IPS-NIHi7 (cell line): ENCODE results near the gene PPTC7.
"Not testable (repeated sequence)": the region's sequence is repeated elsewhere in the genome, so short reads cannot be mapped to it uniquely, and the experiment has no call there.

Experiments used
- DNase-seq: peaks from one replicate; pipeline ENCODE4 v3.0.0; 2012; ENCODE audit warnings: mixed read lengths; ENCODE audit errors: extremely low spot score

The PPTC7 gene

DNA sequence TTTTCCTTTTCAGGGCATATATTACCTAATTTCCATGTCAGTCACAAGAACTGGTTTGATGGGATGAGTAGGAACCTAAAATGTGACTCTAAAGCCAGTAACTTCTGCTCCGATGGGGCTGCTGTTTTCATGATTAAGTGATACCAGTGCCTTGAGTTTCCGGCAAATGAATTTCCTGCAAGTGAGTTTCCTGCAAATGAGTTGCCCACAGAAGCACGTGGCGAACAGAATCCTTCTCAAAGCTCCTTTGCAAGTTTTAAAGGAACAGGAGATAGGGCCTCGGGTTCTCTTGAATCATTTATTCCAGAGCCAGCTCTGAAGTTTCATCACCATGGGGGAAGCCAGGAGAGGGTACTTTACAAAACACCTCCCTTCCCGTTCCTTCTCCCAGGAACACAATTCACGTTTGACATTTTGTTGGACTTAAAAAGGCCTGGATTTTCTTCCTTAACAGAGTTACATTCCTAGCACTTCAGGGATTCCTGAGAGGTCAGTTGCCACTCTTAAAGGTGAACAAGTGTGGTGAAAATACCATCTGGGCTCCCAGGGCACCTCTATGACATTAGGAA lies 2.2 kb upstream of the PPTC7 start:
- no peak for DNase-seq

DNA sequence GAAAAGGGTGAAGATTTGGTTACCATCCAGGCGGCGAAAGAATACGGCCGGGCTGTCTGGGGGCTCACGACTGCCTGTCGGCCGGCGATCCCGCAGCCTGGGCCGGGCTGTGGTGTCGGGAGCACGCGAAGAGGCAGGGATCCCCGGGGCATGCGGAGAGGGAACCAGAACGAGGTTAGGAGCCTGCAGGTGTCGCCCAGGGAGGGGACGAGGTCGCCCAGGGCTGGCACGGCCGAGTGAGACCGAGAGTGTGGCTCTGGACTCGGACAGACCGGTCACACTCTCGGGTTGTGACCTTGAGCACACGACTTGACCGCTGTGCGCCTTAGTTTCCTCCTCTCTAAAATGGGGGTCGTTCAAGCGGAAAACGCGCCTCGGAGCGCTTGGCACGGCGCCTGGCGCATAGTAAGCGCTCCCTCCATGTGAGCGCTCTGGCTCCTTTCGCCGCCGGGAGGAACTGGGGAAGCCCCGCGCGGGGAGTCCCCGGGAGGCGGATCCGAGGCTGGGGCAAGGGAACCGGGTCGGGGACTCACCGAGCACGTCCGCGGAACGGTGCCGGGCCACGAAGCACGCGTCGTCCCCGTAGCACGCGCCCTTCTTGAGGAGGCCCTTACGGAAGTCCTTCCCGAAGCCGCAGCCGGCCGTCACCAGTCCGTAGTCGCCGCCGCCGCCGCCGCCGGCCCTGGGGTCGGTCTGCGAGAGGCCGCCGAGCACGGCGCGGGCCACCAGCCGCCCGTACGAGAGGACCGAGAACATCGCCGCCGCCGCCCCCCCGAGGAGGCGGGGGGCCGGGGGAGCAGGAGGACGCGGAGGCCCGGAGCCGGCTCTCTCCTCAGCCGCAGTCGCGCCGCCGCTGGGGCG lies 612 bp downstream of the PPTC7 start:
- peak; percentile 31 for DNase-seq

DNA sequence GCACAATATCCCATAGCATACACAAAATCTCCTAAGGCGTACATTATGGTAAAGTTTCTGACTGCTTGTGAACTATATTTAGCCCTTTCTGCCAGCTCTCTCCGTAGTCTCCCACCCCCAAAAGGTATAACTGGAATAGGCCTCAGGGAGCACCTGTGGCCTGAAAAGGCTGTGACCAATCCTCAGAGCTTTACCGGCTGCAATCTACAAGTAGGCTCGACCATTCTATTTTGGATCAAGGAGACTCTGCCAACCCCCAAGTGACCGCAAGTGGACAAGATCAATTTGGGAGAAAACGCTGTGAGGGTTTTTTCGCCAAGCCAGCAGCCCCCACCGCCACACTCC lies 1.2 kb downstream of the PPTC7 start:
- no peak for DNase-seq

DNA sequence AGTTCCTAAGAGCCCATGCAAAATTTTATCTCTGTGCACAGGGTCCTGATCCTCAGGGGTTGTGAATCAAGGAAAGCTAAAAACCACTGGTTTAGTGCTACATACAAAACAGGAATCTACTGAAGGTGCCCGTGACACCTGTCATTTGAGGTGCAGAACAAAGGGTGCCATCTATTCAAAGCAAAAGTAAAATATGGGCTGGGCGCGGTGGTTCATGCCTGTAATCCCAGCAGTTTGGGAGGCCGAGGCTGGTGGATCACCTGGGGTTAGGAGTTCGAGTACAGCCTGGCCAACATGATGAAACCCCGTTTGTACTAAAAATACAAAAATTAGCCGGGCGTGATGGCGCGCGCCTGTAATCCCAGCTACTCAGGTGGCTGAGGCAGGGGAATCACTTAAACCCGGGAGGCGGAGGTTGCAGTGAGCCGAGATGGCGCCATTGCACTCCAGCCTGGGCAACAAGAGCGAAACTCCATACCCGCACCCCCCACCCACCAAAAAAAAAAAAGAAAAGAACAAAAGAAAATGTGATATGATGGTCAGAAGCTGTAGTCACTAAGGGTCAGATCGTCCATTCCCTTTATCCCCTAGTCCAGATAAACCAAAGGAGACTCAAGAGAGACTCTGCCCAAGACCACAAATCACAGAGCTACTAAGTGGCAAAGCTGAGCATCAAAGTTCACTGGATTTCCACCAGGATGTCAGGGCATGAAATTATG lies 3.4 kb downstream of the PPTC7 start:
- no peak for DNase-seq

DNA sequence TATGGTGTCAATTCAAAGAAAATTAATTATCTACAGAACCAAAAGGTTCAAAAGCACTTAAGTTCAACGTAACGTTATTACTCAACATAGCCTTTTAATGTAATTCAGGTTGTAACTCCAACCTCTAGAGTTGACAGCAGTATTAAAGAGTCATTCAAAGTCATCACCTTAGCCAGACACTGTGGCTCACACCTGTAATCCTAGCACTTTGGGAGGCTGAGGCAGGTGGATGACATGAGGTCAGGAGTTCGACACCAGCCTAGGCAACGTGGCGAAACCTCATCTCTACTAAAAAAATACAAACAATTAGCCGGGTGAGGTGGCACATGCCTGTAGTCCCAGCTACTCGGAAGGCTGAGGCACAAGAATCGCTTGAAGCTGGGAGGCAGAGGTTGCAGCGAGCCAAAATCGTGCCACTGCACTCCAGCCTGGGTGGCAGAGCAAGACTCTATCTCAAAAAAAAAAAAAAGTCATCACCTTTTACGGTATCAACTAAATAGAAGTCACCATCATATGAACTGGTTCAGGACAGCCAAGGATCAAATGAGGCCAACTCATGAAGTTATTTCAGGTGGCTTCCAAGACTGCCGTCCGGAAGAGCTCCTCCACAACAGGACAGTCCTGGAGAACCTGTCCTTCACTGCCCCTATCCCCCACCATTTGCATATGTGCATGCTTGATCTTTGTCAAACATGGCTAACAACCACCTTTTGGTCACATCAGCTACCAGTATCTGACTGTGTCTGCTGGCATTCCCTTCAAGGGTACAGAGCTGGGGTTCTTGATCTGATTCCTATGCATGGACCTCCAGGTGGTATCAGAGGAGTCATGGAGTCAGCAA lies 4.2 kb downstream of the PPTC7 start:
- DNase-seq: no peak

DNA sequence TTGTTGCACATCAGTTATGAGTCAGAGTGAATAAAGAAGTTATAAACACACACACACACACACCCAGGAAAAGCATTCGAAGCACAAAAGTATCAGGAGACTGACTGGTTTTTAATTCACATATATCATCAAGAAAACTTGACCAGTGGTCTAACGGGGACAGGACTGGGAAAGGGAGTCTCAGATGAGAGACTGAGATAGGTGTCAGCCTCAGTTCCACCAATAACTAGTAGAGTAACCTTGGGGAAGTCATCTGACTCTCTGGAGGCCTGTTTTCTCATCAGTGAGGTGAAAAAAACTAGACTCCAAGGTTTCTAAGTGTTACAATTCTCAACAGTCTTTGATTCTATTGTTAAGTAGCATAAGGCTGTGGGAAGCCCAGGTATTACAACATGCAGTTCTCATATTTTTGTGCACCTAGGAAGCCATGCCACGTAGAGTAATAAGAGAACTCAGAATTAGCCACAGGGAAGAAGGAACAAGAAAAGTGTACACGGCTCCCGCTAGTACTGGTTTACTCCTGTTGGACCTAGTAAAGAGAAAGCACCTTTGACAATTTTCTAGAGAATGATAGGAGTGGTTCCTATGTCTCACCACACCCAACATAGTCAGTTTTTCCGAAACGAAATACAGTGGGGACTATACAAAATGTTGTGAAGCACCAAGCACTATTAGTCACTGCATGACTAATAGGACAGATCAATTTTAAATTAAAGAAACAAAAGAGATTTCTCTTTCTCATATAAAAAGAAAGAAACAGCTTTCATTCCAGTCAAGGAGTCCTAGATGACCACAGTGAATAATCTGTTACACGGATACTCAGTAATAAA lies 5.0 kb downstream of the PPTC7 start:
- DNase-seq: no peak

DNA sequence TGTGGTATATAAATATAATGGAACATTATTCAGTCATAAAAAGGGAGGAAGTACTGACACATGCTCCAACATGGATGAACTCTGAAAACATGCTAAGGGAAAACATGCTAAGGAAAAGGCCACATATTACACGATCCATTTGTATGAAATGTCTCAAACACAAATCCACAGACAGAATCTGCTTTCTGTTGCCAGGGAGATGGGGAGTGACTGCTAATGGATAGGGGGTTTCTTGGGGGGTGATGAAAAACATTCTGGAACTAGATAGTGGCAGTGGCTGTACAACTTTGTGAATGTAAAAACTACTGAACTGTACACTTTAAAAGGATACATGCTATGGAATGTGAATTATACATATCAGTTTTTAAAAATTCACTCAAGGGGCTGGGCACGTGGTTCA lies 6.6 kb downstream of the PPTC7 start:
- DNase-seq: no peak

DNA sequence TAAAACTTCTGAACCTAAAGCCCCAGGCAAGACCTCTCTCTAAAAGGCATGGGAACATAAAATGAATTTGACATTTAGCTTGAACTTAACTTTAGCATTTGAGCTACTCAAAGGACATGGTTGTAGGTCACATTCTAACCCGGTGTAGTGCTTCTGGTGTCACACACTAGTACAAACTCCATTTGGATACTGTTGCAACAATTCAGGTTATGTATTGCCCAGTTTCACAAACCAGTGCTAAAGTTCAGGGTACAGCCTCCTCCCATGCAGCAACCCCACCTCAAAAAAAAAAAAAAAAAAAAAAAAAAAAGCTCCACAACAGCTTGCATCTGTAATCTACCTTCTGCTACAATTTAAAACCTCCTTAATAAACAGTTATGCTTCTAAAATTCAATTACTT lies 7.8 kb downstream of the PPTC7 start:
- no peak for DNase-seq

DNA sequence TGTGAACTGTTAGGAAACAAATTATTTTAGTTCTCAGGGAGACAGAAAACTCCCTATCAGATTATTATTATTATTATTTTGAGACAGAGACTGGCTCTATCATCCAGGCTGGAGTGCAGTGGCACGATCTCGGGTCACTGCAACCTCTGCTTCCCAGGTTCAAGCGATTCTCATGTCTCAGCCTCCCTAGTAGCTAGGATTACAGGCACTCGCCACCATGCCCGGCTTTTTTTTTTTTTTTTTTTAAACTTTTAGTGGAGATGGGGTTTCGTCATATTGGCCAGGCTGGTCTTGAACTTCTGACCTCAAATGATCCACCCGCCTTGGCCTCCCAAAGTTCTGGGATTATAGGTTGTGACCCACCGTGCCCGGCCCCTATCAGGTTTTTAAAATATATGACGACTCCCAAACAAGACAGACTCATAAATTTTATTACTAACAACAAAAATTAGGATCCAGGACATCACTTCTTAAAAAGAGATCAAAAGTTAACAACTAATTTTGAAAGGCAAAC lies 8.3 kb downstream of the PPTC7 start:
- not testable (repeated sequence) for DNase-seq

DNA sequence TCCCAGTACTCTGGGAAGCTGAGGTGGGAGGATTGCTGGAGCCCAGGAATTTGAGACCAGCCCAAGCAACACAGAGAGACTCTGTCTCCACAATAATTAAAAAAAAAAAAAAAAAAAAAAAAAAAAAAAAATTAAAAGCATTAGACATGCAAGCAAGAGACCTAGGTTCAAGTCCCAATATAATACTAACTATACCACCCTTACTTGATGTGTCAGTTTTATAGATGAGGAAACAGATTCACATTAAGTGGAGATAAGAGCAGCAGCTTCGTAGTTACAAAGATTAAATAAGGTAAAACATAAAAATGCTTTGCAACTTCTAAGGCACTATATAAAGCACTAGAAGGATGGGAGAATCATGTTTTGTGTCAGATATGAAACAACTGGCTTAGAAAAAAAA lies 9.1 kb downstream of the PPTC7 start:
- DNase-seq: no peak

DNA sequence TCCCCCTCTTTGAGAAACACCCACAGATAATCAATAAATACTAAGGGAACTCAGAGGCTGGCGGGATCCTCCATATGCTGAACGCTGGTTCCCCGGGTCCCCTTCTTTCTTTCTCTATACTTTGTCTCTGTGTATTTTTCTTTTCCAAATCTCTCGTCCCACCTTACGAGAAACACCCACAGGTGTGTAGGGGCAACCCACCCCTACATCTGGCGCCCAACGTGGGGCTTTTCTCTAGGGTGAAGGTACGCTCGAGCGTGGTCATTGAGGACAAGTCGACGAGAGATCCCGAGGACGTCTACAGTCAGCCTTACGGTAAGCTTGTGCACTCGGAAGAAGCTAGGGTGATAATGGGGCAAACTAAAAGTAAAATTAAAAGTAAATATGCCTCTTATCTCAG lies 12.3 kb downstream of the PPTC7 start:
- DNase-seq: not testable (repeated sequence)

DNA sequence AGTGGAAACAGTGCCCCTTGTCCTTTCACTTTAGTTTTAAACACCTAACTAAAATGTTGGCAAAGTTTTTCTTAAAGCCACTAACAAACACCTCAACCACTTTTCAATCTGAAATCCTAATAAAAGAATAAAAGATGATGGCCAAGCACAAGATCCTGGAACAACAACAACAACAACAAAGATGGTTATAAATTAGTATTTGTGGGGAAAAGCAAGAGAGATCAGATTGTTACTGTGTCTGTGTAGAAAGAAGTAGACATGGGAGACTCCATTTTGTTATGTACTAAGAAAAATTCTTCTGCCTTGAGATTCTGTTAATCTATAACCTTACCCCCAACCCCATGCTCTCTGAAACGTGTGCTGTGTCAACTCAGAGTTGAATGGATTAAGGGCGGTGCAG lies 13.3 kb downstream of the PPTC7 start:
- DNase-seq: not testable (repeated sequence)

DNA sequence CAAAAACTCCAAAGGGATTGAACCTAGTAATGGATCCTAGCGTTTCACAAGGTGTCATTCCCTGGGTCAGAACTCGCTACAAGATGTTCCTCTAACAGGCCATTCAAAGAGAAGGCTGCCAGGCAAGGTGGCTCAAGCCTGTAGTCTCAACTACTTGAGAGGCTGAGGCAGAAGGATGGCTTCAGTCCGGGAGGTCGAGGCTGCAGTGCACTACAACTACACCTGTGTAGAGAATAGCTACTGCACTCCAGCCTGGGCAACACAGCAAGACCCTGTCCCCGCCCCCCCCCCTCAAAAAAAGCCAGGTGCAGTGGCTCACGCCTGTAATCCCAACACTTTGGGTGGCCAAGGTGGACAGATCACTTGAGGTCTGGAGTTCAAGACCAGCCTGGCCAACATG lies 14.4 kb downstream of the PPTC7 start:
- no peak for DNase-seq

DNA sequence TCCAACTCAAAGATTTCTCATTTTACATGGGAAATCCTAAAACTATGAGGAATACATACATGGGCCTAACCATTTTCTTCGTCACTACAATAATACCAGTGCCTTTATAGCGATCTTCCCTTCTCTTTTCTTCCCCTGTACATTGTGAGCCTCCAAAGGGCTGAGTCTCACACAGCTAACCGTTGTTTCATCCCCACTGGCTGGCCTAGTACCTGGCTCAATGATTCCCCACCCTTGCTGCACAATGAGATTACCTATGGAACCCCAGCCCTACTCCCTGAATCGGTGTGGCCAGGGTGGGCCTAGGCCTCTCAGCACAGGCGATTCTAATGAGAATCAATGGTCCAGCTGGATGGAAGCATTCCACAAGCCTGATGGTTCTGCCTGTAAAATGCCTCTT lies 16.1 kb downstream of the PPTC7 start:
- DNase-seq: no peak

DNA sequence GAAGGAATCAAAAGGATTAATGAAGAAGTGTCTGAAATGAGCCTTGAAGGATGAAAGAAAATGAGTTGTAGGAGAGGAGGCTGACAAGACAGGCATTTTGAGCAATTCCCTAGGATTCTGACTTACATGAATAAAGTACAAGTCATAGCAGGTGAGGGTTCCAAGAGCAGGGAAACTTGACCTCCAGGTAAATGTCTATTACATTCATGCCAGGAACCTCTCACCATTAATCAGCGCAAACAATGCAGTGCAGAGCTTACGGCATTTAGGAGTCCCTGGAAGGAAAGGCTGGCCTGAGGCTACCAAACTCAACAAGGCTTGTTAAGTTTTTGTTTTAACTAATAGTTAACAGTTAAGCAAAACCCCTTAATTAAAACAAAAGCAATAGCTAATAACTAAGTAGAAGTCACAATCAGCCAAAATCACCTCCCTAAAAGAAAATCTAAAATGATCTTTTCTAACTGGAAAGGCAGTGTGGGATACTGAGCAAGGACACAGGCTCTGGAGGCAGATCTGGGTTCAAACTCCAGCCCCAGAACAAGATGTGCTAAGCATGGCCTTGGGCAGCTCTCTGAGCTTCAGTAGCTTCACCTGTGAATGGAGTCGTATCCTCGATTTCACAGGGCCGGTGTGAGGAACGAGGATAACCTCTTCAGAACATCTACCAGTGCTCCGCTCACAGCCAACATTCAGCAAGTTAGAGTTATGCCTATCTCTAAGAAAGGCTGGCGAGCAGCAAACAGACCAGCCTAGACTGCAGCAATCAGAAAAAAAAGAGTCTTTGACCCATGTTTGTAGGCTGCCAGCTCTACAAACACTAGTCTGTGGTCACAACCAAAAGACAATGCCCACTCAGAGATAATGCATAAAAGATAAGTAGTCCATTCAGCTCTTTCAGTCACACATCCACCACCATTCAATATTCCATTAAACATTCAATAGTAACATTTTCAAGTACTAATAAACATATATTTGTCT lies 16.9 kb downstream of the PPTC7 start:
- DNase-seq: no peak

DNA sequence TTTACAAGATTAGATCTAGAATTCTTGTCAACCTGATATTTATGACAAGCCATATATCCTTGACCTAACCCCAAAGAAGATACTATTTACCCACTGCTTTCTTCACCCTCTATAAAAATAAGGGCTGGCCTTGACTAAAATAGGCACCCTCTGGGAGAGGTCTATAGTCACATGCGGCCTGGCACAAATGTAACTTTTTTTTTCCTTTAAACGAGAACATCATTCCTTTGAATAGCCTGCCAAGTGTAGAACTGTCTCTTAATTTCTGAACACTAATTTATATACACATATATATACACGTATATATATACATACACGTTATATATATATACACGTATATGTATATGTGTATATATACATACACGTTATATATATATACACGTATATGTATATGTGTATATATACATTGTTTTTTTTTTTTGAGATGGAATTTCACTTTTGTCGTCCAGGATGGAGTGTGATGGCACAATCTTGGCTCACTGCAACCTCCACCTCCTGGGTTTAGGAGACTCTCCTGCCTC lies 18.6 kb downstream of the PPTC7 start:
- DNase-seq: no peak

DNA sequence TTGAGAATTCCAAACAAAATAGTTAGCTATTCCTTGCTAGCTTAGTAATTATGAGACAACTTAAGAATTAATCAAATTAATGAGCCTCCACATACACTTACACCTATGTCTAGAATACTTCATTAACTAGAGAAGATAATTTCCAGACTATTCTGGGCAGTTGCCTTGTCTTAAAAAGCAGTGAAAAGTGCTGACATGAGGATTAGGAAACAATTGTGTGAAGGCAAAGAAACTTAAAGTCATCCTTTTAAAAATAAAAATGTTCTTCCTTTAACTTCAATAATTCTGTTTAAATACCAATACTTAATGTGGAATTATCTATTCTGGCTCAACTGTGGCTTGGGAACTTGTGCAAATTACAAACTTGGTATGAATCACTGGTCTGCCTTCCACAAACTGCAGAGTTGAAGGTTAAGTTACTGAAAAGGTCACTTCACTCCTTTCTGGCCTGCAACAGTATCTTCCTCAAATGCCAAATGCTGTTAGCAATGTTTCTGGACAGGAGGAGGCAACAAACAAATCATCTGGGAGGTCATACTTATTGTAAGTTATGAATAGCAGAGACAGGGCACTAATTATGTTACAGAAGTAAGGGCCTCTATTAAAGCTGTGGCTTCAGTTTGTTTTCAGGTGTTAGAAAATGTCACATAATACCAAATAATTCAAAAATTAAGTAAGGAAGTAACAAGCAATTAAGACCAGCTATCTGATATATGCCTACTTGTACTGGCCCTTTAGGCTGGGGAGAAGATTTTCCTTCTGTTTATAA lies 19.2 kb downstream of the PPTC7 start:
- no peak for DNase-seq

DNA sequence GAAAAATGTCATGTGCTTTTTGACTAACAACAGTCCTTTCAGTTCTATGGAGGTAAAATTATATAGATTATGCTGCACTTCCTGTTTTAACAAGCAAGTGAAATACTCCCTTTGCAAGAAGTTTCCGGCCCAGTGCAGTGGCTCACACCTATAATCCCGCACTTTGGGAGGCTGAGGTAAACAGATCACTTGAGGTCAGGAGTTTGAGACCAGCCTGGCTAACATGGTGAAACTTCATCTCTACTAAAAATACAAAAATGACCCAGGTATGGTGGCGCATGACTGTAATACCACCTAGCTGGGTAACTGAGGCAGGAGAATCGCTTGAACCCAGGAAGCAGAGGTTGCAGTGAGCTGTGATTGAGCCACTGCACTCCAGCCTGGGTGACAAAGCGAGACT lies 20.7 kb downstream of the PPTC7 start:
- not testable (repeated sequence) for DNase-seq
